Measurements from ENCODE around the gene CRELD2.

- TF ChIP-seq CTCF (IDR thresholded peaks at IDR 0.05) (no peak), POLR2A (IDR thresholded peaks at IDR 0.05) (no peak)
Measured at GRCh38 chr22:49871482-49871881, 47.0 kb upstream of the CRELD2 start.
